PC-9 (cell line): ENCODE results near the gene ARNT2.

Source experiments
- CTCF ChIP-seq: fragments of 200-600 bp; sonication (generic); conservative IDR thresholded peaks from 2 replicates; pipeline ENCODE4 v1.6.1; 2017; ENCODE audit warnings: mixed run types, antibody characterized with exemption, mild to moderate bottlenecking, moderate library complexity
- EZH2 ChIP-seq: fragments of 200-600 bp; sonication (generic); IDR thresholded peaks from 2 replicates; pipeline ENCODE4 v1.8.0; 2017; ENCODE audit warnings: antibody characterized with exemption, low read depth

GRCh38 chr15:80518522-80518921 is 114.3 kb downstream of the ARNT2 start:
- TF ChIP-seq CTCF (no peak), EZH2 (no peak)
